COR-L47 (cell line): Measurements from ENCODE around the gene ZNG1A.
"Not testable (repeated sequence)": the region's sequence is repeated elsewhere in the genome, so short reads cannot be mapped to it uniquely, and the experiment has no call there.

ENCODE experiments used
- DNase-seq: peaks from one replicate; lab custom pipeline; 2025; lab: John Stamatoyannopoulos, UW

Gene ZNG1A

DNA sequence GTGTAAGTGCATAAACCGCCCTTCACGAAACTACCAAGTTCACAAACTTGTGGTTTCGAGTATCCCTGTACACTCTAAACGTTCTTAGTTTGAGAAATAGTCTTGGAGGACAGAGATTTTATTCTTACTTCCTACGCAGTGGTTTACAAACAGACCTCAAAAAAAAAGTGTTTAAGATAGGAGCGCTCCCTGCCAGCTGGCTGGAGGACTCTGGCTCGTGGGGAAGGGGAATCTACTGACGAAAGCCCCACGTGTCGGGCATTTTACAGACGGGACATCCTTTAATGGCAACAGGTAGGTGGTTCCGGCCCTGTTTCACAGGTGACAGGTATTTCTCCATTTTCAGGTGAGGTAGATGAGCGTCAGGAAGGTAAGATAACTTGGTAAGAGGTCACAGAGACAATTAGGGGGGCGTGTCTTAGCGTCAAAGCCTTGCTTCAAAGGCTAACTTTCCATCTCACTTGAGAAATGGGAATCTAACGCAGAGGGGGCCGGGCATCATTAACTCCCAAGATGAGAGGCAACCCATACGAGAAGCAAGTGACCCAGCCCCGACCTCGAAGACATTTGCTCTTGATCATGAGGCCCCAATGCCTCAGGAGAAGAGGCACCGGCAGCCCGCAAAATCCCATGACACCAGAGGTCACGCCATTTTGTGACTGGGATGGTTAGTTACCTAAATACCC, 573 bp downstream of the ZNG1A start:
- DNase-seq = not testable (repeated sequence)

DNA sequence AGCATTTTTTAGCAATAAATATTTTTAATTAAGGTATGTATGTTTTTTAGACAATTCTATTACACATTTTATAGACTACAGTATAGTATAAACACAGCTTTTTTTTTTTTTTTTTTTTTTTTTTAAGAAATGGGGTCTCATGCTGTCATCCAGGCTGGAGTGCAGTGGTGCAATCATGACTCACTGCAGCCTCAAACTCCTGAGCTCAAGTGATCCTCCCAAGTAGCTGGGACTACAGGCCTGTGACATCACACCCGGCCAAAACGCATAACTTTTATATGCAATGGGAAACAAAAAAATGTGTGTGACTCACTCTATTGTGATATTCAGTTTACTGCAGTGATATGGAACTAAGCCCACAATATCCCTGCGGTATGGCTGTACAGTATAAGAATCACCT, 9.1 kb downstream of the ZNG1A start:
- DNase-seq = not testable (repeated sequence)

DNA sequence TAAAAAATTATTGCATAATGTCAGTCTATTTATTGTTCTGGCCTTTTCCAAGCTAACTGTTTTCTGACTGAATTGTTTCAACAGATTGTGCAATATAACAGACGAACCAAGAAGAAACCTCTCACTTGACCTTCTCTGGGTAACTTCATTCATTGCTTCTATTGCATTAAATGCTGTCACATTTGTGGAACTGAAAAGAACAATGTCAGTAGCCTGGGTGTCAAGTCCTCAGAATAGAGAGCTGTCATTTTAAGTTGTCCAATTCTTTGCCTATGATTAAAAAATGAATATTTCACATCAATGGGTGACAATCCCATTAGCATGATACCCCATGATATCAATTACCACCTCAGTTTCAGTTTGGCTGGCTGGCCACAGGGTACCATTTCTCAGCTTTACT, 19.0 kb downstream of the ZNG1A start:
- not testable (repeated sequence) for DNase-seq

DNA sequence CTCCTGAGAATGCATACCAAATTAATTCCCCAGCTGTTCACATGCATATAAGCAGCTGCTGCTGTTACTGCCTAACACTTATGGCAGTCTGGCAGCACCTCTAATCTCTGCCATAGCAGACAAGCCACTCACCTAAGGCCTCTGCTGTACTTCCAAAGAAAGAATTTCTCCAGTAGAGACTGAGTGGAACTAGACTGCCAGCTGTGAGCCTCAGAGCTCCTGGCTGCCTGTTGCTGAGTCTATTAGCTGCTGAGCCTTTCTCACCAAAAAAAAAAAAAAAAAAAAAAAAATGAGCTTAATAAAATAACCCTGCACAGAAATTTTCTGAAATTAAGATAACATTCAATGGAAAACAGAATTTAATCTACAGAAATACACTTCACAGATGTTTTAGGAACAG, 27.7 kb downstream of the ZNG1A start:
- DNase-seq = not testable (repeated sequence)

DNA sequence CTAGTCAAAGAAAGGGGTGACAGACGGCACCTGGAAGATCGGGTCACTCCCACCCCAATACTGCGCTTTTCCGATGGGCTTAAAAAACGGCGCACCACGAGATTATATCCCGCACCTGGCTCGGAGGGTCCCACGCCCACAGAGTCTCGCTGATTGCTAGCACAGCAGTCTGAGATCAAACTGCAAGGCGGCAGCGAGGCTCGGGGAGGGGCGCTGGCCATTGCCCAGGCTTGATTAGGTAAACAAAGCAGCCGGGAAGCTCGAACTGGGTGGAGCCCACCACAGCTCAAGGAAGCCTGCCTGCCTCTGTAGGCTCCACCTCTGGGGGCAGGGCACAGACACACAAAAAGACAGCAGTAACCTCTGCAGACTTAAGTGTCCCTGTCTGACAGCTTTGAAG, 39.0 kb downstream of the ZNG1A start:
- DNase-seq = not testable (repeated sequence)

DNA sequence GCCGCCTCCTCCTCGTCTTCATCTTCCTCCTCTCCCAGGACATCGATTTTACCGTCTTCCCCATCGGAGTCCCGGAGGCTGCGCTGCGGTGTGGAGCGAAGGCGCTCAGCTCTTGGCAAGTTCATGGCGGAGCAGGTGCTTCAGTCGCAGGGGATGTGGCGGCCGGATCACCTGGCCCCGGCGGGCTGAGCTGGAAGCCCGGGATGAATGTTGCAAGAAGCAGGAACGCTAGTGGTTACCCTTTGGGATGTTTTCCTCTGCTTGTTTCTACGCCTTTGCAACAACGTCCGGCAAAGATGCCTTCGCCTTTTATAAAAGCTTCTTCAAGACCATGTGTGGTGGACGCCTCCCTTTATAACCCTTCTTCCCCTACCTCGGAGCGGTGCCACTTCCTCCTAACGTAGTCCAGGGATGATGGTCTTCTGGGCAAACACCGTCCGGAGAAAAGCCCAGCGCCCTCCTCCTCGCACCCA, 60.8 kb downstream of the ZNG1A start, which contains the start of gene FOXD4:
Gene FOXD4, minus strand, starts transcription at position 423 of the 473 bp plus-strand sequence. Its CDS starts 298 bp downstream, at position 125.
- DNase-seq = not testable (repeated sequence)

DNA sequence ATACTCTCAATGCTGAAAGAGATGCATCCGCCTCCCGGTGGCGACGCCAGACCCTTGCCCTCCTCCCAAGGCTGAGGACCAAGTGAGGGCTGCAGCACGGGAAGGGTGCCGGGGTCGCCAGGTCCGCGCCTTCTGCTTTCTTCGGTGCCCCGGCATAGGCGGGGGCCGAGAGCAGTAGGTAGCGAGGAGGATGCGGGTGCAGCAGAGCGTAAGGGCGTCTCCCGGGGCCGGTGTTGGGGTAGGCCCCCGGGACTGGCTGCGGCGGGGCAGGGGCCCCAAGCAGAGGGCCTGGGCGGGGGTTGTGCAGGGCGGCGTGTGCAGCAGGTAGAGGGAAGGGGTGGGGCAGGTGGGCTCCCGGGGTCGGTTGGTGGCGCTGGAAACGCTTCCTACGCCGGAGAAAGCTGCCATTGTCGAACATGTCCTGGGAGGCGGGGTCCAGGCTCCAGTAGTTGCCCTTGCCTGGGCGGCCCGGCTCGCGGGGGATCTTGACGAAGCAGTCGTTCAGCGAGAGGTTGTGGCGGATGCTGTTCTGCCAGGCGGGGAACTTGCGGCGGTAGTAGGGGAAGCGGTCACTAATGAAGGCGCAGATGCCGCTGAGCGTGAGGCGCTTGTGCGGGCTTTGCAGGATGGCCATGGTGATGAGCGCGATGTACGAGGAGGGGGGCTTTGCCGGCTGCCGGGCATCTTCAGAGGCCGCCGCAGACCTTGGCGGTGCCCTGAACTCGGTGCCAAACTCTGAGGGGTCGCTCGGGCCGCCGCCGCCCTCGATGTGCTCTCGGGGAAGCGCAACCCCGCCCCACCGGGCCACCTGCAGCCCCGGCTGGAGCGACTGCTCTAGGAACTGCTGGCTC, 61.5 kb downstream of the ZNG1A start:
- DNase-seq = not testable (repeated sequence)

DNA sequence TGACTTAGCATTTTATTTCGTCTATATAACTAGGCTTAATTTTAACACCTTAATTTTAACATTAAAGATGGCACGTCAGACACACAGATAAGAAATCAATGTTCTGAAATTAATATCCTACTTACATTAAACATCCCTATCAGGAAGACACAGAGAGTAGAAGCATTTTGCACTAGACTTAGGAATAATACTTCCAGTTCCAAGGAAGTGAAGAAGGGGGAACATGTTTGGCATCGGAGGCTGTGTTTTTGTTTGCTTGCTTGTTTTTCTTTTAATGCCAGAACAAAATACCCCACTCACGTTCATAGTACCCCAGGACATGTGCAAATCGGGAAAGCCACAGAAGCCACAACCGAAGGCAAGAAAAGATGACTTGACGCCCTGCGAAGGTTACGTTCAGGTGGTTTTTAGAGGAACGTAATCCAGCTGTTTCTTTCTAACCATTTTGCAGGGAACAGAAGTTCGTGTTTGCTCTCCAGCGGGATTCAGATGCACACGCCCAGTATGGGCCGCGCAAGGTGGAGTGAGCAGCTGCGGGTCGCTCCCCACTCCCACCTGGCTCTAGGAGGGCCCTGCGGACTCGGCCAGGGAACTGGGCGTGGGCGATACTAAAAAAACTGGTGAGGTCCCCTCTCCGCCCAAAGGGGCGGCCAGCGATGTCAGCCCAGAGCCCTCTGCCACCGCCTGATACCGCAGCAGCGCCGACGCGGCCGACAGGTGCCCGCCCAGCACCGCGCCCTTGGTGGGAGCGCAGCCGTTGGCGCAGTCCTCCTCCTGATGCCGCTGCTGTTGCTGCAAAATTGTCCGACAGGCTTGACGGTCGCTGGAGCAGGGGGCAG, 62.4 kb downstream of the ZNG1A start:
- not testable (repeated sequence) for DNase-seq

DNA sequence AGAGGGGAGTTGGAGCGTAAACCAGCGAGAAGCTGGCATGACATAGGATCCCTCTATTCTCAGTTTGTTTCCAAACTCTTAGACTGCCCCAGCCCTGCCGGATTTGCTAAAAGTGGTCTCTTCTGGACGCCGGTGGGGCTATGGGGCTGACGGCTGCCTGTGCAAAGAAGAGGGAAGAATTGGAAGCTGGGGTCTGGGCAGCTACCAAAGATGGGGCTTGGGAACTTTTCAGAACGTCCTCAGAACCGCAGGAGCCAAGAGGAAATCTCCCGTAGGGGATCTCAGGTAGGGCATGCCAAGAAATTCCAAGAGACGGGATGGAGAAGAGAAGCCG, 63.8 kb downstream of the ZNG1A start:
- not testable (repeated sequence) for DNase-seq

DNA sequence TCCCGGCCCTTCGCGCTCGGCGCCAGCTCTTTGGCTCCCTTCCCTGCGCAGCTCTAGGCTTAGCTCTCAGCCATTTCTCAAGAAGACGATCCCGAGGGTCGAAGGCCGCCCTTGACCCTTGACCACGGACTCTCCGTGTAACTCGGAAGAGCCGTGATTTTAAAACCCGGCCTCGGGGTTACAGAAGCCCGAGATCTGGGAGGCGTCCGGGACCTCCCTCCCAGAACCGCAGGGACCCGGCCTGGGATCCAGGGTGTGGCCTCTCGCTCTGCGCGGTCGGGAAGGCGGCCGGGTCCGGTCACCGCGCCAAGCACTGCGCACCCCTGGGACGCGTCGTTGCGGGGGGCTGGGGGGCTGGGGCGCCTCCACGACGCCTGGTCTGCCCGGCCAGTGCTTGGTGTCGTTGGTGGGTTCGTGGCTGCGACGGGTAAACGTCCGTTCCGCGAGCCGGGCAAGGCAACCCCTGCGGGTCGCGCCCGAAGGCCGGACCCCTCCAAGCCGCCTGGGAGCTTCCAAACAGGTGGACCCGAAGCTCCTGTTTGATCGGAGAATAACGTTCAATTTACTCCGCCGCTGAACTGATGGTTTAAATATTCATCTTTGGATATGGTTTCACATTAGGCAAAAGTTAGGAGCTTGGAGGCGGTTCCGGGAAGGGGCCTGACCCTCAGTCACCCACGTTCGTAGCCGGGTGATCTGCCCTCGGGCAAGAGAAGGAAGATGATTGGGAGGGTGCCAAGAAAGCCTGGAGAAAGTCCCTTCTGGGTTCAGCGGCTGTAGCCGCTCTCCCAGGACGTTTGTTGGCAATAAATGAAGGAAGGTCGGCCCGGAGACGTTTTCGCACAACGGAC, 64.4 kb downstream of the ZNG1A start:
- not testable (repeated sequence) for DNase-seq

DNA sequence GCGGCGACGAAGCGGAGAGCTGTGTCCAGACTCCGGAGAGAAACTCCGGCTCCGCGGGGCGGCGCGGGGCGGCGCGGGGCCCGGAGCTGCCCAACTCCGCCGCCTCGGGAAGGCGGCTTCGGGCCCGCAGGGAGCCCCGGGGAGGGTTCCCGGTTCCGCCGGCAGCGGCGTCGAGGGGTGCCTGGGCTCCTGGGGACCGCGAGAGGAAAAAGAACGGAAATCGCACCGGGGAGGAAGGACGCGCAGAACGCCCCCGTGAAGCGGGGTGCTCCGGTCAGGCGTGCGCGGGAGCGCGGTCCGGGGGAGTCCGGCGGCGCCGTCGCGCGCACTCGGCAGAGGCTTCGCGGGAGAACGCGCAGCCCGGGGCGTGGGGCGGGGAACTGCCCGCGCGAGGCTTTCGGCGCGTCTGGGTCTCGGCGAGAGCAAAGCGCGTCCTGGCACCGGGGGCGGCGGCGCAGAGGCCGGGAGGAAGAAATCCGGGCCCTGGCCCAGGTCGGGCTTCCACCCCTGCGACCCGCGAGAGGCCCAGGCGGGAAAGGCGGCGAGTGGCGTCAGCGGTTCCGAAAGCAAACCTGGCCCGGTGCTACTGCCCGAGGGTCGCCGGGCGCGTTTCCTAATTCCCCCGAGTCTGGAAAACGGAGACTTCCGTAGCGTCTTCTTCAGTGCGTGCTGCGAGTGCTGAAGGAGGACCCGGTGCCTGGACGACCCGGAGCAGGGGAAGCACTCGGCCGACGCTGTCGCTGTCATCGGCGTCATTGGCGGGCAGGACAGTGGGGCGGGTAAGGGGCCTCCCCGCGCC, 65.2 kb downstream of the ZNG1A start:
- DNase-seq = peak; percentile 16

DNA sequence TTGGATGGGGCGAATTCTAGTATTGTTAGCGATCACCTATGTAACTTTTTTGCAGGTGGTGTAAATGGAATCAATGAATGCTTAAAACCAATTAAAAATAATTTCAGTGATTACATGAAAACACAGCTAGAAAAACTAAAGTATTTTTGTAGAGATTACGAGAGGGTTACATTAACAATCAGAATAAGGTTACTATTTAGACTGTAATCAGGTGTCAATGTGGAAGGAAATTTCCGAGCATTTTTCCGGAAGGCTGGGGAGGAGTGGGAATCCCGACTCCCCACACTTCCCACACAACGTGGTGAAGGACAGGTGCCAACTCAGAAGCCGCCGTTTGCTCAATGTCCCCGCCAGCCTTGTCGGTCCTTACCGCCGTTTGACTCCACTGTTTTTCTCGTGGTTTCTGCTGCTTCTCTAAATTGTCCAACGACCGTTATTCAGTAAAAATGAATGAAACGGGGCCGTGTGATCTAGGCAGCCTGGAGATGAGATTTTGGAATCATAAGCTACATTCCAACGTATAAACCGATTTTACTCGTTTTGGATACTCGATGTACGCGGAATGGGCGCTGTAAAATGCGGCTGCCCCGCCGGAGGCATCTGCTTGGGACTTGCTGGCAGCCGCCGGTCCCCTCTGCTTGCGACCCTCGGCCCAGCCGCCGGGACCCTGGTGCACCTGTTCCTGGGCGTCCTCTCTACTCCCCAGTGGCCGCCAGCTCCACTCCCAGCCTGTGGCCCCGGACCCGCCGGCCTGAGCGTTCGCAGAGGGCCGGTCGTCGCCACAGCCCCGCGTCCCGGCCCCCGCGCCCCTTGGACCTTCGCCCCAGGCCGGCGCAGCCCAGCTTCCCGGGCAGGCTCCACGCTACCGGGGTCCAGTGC, 66.0 kb downstream of the ZNG1A start:
- DNase-seq = not testable (repeated sequence)

DNA sequence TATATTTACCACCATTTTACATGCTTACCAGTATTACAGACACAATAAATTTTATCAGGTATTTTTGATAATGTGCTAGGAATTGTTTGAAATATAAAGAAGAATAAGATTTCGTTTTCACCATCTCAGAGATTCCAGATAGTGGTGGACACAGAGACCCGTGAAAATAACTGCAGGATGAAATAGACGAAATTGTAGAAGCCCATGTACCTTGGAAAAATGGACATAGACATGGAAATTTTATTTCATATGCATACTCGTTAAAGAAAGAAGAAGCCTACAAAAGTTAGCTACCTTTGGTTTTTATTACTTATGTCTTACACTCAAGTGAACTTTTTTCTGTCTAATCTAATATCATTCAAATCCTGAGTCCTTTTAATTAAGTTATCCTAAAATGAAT, 68.2 kb downstream of the ZNG1A start:
- not testable (repeated sequence) for DNase-seq

DNA sequence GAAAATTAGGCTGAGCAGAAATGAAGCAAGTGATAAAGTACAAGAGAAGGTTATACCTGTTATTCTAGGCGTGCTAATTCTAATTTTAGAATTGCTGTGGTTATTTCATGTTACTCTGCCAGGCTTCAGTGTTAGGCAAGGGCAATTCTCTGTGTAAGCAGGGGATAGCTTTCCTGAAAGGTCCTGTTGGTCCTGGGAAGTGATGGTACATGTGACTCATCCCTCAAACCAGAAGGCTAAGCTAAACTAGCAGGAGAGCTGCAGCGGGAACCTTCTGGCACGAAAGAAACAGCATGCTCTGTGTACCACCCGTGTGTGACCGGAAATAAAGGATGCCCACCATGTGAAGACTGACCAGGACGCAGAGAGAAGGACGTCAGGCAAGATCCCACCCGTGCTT, 69.3 kb downstream of the ZNG1A start:
- not testable (repeated sequence) for DNase-seq

DNA sequence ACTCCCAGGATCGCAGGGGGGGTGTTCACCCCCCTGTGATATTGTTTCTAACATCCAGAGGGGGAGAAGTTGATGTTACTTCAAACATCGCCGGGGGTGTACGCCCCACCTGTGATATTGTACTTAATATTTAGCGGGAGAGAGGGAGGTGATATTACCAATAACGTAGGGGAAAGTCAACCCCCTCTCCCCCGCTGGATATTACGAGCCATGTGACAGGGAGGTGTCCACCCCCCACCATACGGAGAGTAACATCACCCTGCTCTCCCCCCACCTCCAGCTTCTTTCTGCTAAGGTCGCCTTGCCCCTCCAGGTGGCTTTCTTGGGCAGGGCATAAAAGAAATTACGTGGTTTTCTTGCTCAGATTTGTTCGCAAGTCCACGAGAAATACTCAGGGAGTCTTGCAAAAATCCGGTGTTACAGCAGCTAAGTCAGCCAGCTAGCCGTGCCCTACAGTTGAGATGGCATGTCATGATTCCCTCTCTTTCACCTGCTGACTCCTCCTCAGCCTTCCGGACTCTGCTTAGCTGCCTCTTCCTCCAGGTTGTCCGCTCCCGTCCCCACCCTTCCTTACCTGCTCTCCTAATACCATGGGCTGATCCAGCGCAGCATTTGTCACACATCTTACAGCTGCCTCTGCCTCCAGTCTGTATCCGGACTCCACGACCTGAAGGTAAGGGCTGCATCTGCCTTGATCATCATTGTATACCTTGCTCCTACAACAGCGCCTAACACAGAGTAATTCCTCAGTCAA, 69.9 kb downstream of the ZNG1A start:
- not testable (repeated sequence) for DNase-seq

DNA sequence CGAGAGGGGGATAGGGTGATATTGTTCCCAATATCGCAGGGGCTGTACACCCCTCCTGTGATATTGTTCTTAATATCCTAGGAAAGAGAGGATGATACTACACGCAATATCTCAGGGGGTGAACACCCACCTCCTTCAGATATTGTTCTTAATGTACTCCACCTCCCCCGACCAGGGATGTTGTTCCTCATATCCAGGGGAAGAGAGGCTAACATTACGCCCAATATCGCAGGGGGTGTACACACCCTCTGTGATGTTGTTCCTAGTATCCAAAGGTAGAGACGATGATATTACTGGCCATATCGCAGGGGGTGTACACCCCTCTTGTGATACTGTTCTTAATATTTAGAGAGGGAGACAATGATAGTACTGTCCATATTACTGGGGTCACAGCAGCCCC, 72.9 kb downstream of the ZNG1A start:
- DNase-seq = not testable (repeated sequence)

DNA sequence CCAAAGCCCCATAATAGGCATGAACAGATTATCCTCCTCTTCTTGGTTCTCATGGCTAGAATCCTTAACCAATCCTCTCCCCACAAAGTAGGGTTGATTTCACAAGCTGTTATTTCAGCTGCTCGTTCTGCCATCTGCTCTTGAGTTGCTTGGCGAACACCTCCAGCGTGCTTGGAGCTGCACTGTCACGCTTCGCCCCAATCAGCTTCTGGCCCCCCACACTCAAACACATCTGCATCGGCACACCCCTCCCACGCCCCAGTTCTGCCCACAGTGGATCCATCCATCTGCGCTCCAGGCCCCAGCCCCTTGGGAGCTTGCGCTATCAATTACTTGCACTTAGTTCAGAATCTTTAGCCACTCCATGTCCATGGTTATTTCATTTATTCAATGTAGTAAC, 78.4 kb downstream of the ZNG1A start:
- DNase-seq = not testable (repeated sequence)

DNA sequence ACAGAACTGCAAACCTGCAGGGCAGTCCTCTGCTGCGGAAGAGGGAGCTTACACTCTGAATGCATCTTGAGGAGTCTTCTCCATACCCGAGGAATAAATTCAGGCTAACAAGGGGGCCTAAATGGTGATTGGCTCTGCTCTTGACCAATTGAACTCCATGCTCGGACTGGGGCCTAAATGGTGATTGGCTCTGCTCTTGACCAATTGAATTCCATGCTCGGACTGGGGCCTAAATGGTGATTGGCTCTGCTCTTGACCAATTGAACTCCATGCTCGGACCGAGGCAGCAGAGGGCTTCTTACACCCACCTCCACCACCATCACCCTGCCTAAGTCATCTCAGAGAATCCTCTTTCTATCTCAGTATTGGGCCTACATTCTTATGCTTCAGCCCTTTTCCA, 79.0 kb downstream of the ZNG1A start:
- DNase-seq = not testable (repeated sequence)

DNA sequence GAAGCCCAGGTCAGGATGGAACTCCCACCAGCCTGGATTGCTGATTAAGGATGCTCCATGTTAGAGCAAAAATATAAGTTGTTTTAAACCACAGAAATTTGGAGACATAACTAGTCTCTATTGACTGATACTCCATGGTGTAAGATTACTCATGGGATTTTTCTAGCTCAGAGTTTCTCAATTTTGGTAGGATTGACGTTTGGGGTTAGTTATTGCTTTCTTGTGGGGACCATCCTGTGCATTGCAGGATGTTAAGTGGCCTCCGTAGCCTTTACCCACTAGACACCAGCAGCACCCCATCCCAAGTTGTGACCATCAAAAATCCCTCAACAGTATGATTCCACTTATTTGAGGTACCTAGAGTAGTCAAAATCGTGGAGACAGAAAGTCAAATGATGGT, 80.1 kb downstream of the ZNG1A start:
- not testable (repeated sequence) for DNase-seq
